GM23338 (cell line): ENCODE data around the gene GNB1. TPM values are rescaled to one million over a fixed set of nuclear protein-coding genes. Genes with fewer than 3 reads are reported as not detected.
"Not testable (repeated sequence)": the region's sequence is repeated elsewhere in the genome, so short reads cannot be mapped to it uniquely, and the experiment has no call there.

Experiments used
- ATAC-seq: fragments of 200-7000 bp; cut with Tn5 transposase; 3 replicates; pipeline ENCODE4 v1.9.1; 2020
- DNase-seq: peaks from one replicate; pipeline ENCODE4 v3.0.0-alpha.2; 2015; ENCODE audit warnings: low spot score
- H2AFZ ChIP-seq: fragments of 200-600 bp; sonication (generic); 2 replicates; pipeline ENCODE4 v1.8.0; 2016; ENCODE audit warnings: antibody characterized with exemption, mild to moderate bottlenecking, moderate library complexity
- H3F3A ChIP-seq: fragments of 200-600 bp; sonication (generic); replicated peaks from 2 replicates; pipeline ENCODE4 v1.8.0; 2017; ENCODE audit warnings: antibody characterized with exemption, mixed run types, low read depth
- H3K27ac ChIP-seq: fragments of 200-600 bp; sonication (generic); 2 replicates; pipeline ENCODE4 v1.6.1; 2016; ENCODE audit warnings: low read depth
- H3K27me3 ChIP-seq: fragments of 200-600 bp; sonication (generic); 2 replicates; pipeline ENCODE4 v1.8.0; 2016; ENCODE audit warnings: mild to moderate bottlenecking, mixed run types, moderate library complexity; ENCODE audit not compliant: insufficient read depth
- H3K36me3 ChIP-seq: fragments of 200-600 bp; sonication (generic); 2 replicates; pipeline ENCODE4 v1.8.0; 2016; ENCODE audit warnings: mild to moderate bottlenecking; ENCODE audit not compliant: insufficient read depth
- H3K4me1 ChIP-seq: fragments of 200-600 bp; sonication (generic); 2 replicates; pipeline ENCODE4 v1.8.0; 2016; ENCODE audit warnings: mild to moderate bottlenecking, moderate library complexity; ENCODE audit not compliant: insufficient read depth
- H3K4me2 ChIP-seq: fragments of 200-600 bp; sonication (generic); 2 replicates; pipeline ENCODE4 v1.7.1; 2017; ENCODE audit warnings: mixed run types
- H3K4me3 ChIP-seq: fragments of 200-600 bp; sonication (generic); 2 replicates; pipeline ENCODE4 v1.6.1; 2016; ENCODE audit warnings: mixed run types
- H3K79me2 ChIP-seq: fragments of 200-600 bp; sonication (generic); replicated peaks from 2 replicates; pipeline ENCODE4 v1.8.0; 2017; ENCODE audit warnings: mild to moderate bottlenecking; ENCODE audit not compliant: insufficient read depth
- H3K9me2 ChIP-seq: fragments of 200-600 bp; sonication (generic); 2 replicates; pipeline ENCODE4 v1.8.0; 2017; ENCODE audit not compliant: insufficient read depth
- H4K20me1 ChIP-seq: fragments of 200-600 bp; sonication (generic); replicated peaks from 2 replicates; pipeline ENCODE4 v1.8.0; 2017; ENCODE audit warnings: mild to moderate bottlenecking; ENCODE audit not compliant: insufficient read depth
- H3K27ac Mint-ChIP-seq: 2 replicates; pipeline ENCODE4 v1.8.0; 2020; ENCODE audit warnings: inconsistent platforms, mild to moderate bottlenecking, moderate library complexity, mixed read lengths
- H3K27me3 Mint-ChIP-seq: 3 replicates; pipeline ENCODE4 v1.8.0; 2022; ENCODE audit warnings: low read depth, mild to moderate bottlenecking, moderate library complexity, mixed read lengths, inconsistent platforms; ENCODE audit not compliant: insufficient read depth, poor library complexity
- H3K36me3 Mint-ChIP-seq: 3 replicates; pipeline ENCODE4 v1.8.0; 2021; ENCODE audit warnings: low read depth, mild to moderate bottlenecking, inconsistent platforms, moderate library complexity, mixed read lengths
- H3K4me1 Mint-ChIP-seq: 3 replicates; pipeline ENCODE4 v1.8.0; 2020; ENCODE audit warnings: mild to moderate bottlenecking, inconsistent platforms, mixed read lengths
- H3K4me3 Mint-ChIP-seq: 3 replicates; pipeline ENCODE4 v1.8.0; 2021; ENCODE audit warnings: moderate library complexity, mild to moderate bottlenecking, inconsistent platforms, mixed read lengths
- H3K9me3 Mint-ChIP-seq: 3 replicates; pipeline ENCODE4 v1.8.0; 2020; ENCODE audit warnings: moderate library complexity, mild to moderate bottlenecking, inconsistent platforms, mixed read lengths
- CTCF ChIP-seq, 2 experiments: fragments of 200-600 bp in 1 of 2; sonication (generic) in 1 of 2; conservative IDR thresholded peaks; 2 replicates each; pipeline versions ENCODE4 v1.5.1 to v1.6.1; 2016 to 2017; ENCODE audit warnings: antibody characterized with exemption in 2 of 2, low read depth in 2 of 2, mild to moderate bottlenecking in 2 of 2, moderate library complexity in 1 of 2
- EZH2 ChIP-seq: fragments of 200-600 bp; sonication (generic); IDR thresholded peaks from one replicate; pipeline ENCODE4 v1.8.0; 2017; ENCODE audit warnings: antibody characterized with exemption, mild to moderate bottlenecking, low read depth; ENCODE audit not compliant: unreplicated experiment
- EZH2phosphoT487 ChIP-seq: fragments of 200-600 bp; sonication (generic); IDR thresholded peaks from one replicate; pipeline ENCODE4 v1.8.1; 2018; ENCODE audit warnings: antibody characterized with exemption; ENCODE audit not compliant: unreplicated experiment
- JUNB ChIP-seq: IDR thresholded peaks from one replicate; pipeline ENCODE4 v1.6.1; 2016; ENCODE audit warnings: antibody characterized with exemption; ENCODE audit not compliant: unreplicated experiment
- NANOG ChIP-seq: IDR thresholded peaks from 2 replicates; pipeline ENCODE4 v1.6.1; 2016; ENCODE audit warnings: antibody characterized with exemption, borderline replicate concordance
- STAT1 ChIP-seq: IDR thresholded peaks from one replicate; pipeline ENCODE4 v1.6.1; 2016; ENCODE audit warnings: antibody characterized with exemption; ENCODE audit not compliant: unreplicated experiment
- ZNF331 ChIP-seq: fragments of 250-450 bp; sonication (Bioruptor Pico); IDR thresholded peaks from 2 replicates; pipeline ENCODE4 v1.5.0; 2020; ENCODE audit warnings: low read depth, mild to moderate bottlenecking, moderate library complexity
- polyA plus RNA-seq: library from polyadenylated mRNA; unstranded; fragments of >200 nt; fragmentation: Nextera tagmentation; extraction: Ambion mirVana; gene quantifications from 2 replicates; pipeline ENCODE4 v1.2.1, GENCODE V29; 2016
- total RNA-seq: library from RNA; depleted of rRNA; stranded (reverse); fragments of >200 nt; shearing (Covaris generic); gene quantifications from 2 replicates; pipeline ENCODE4 v1.2.3, GENCODE V29; 2014

Gene GNB1
- total and polyA plus RNA-seq, 2 experiments from 2014 or later = 65.4 to 138 TPM

DNA sequence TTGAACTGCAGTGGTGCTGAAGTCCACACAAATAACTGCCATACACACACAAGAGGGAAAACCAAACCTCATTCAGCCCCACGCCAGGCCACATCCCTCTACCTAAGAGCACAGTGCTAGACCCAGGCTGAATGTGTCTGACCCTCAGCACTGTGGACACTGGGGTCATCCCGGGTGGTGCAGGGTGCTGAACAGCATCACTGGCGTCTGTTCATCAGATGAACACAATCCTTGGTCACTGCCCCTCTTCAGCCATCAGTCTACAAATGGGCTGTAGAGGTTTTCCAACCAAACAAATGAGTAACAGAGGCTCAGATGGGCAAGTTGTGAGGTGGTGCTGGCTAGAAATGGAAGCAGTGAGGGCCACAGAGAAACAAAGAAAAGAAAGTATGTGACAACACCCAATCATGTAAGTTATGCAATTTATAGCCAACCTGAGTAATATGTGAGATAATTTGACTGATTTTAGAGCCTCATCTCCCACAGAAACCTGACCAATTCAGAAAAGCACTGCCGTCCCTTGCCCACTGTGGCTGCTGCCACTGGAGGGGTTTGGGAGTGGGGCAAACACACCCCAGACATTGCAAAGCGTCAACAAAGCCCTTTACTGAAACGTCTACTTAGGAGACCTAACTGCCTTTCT is 27.9 kb downstream of the GNB1 start:
- Mint-ChIP-seq H3K27me3 (peaks cover 4% of the 10 kb centered on the region), H3K4me1 (peaks cover 33% of the 10 kb centered on the region), H3K27ac (no peak overlapping the region; the same call in 1 of the 2 replicates), H3K9me3 (no peaks in the 10 kb centered on the region), H3K36me3 (peaks cover 11% of the 10 kb centered on the region; the same call in 2 of the 3 replicates), H3K4me3 (no peak overlapping the region)
- no peaks in the 10 kb centered on the region for H3K36me3 ChIP-seq
- H3K4me3 ChIP-seq = no peak overlapping the region
- no peaks in the 10 kb centered on the region for H3K9me2 ChIP-seq
- no peak for TF ChIP-seq STAT1
- no peak for TF ChIP-seq CTCF (conservative IDR thresholded peaks at IDR 0.05; ENCODE audit: low read depth in 2 of 2)
- TF ChIP-seq ZNF331 (CRISPR knock-in tag) = no peak
- no peak for TF ChIP-seq JUNB
- no peak for TF ChIP-seq EZH2
- TF ChIP-seq EZH2phosphoT487 = no peak
- no peak for TF ChIP-seq NANOG
- peaks cover 79% of the 10 kb centered on the region for H4K20me1 ChIP-seq
- H3K79me2 ChIP-seq = peaks cover 97% of the 10 kb centered on the region
- H3K4me1 ChIP-seq = peaks cover 32% of the 10 kb centered on the region
- 0 out of 2 replicates have a peak, but pooled peaks cover 21% of the 10 kb centered on the region for H3F3A ChIP-seq
- no peak overlapping the region for H3K4me2 ChIP-seq
- peak overlapping the region; percentile 91; the same call in 1 of the 2 replicates for H3K27ac ChIP-seq
- DNase-seq (no peak), ATAC-seq (no peak)
- no peak overlapping the region for H2AFZ ChIP-seq
- H3K27me3 ChIP-seq = no peaks in the 10 kb centered on the region

DNA sequence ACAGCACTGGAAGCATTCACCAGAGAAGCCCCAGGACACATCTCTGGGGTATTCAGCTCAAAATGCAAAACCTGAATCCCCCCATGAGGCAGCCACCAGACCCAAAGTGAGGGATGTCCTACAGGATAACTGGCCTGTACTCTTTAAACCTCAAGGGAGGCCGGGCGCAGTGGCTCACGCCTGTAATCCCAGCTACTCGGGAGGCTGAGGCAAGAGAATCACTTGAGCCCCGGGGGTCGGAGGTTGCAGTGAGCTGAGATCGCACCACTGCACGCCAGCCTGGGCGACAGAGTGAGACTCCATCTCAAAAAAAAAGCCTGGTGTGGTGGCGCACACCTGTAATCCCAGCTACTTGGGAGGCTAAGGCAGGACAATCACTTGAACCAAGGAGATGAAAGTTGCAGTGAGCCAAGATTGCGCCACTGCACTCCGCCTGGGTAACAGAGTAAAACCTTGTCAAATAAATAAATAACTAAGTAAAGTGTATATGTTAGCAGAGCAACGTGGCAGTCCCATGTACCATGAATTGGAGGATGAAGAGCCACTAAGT is 29.1 kb downstream of the GNB1 start:
- not testable (repeated sequence) for H2AFZ ChIP-seq, H3K4me3 ChIP-seq, H3K27me3 ChIP-seq, H3K27ac Mint-ChIP-seq, H3K4me2 ChIP-seq, H3K4me3 Mint-ChIP-seq, H3K27me3 Mint-ChIP-seq, H3K36me3 ChIP-seq, H3K9me2 ChIP-seq, ATAC-seq, H3K9me3 Mint-ChIP-seq, DNase-seq
- peaks cover 97% of the 10 kb centered on the region for H3K79me2 ChIP-seq
- peak overlapping the region; percentile 91 for H3K27ac ChIP-seq
- peaks cover 80% of the 10 kb centered on the region for H4K20me1 ChIP-seq
- Mint-ChIP-seq H3K36me3 (peaks cover 11% of the 10 kb centered on the region; the same call in 2 of the 3 replicates), H3K4me1 (peaks cover 33% of the 10 kb centered on the region)
- H3K4me1 ChIP-seq = peaks cover 32% of the 10 kb centered on the region
- peaks cover 24% of the 10 kb centered on the region; the same call in 1 of the 2 replicates for H3F3A ChIP-seq

DNA sequence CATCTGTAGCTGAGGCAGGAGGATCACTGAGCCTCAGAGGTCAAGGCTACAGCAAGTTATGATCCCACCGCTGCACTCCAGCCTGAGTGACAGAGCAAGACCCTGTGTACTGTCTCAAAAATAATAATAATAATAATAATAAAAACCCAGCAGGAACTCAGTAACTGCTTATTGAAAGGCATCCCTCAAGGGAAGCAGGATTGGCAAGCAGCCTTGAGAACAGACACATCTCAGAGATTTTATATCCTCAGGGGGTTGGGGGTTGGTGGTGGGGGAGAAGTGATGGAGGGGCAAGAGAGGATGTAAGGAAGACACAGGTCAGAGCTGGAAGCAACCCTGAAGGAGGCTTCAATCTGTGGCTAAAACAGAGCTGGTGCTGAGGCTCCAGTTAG is 29.6 kb downstream of the GNB1 start:
- H3K27ac ChIP-seq = peak overlapping the region; percentile 91; the same call in 1 of the 2 replicates
- no peak for TF ChIP-seq EZH2
- no peaks in the 10 kb centered on the region for H3K36me3 ChIP-seq
- H3K9me2 ChIP-seq = no peaks in the 10 kb centered on the region
- ATAC-seq (no peak), DNase-seq (no peak)
- peaks cover 9% of the 10 kb centered on the region; the same call in 2 of the 3 replicates for H3K36me3 Mint-ChIP-seq
- no peak overlapping the region for H3K4me3 ChIP-seq
- peaks cover 21% of the 10 kb centered on the region; the same call in 1 of the 2 replicates for H3F3A ChIP-seq
- no peak overlapping the region for H2AFZ ChIP-seq
- peaks cover 4% of the 10 kb centered on the region for H3K27me3 Mint-ChIP-seq
- no peaks in the 10 kb centered on the region for H3K27me3 ChIP-seq
- no peaks in the 10 kb centered on the region for H3K9me3 Mint-ChIP-seq
- H3K4me1 Mint-ChIP-seq = peaks cover 33% of the 10 kb centered on the region
- no peak overlapping the region for H3K4me2 ChIP-seq
- no peak overlapping the region for H3K4me3 Mint-ChIP-seq
- no peak overlapping the region; the same call in 1 of the 2 replicates for H3K27ac Mint-ChIP-seq
- H3K79me2 ChIP-seq = peaks cover 97% of the 10 kb centered on the region
- H4K20me1 ChIP-seq = peaks cover 81% of the 10 kb centered on the region
- peaks cover 32% of the 10 kb centered on the region for H3K4me1 ChIP-seq

- H3K79me2 ChIP-seq = peaks cover 97% of the 10 kb centered on the region
- not testable (repeated sequence) for H3K9me2 ChIP-seq, H3K36me3 Mint-ChIP-seq, H3K27me3 ChIP-seq, DNase-seq, H2AFZ ChIP-seq, H3K27me3 Mint-ChIP-seq, ATAC-seq, H3K36me3 ChIP-seq, H3K4me3 Mint-ChIP-seq, H3K27ac Mint-ChIP-seq, H3K9me3 Mint-ChIP-seq
- H3K4me1 ChIP-seq = peaks cover 32% of the 10 kb centered on the region
- 0 out of 2 replicates have a peak overlapping the region, but pooled peaks have one; percentile 4 for H3K4me3 ChIP-seq
- peaks cover 77% of the 10 kb centered on the region for H4K20me1 ChIP-seq
- peaks cover 33% of the 10 kb centered on the region for H3K4me1 Mint-ChIP-seq
- H3K27ac ChIP-seq = peak overlapping the region; percentile 91
- H3F3A ChIP-seq = peaks cover 17% of the 10 kb centered on the region; the same call in 1 of the 2 replicates
- peak overlapping the region; percentile 41; the same call in 1 of the 2 replicates for H3K4me2 ChIP-seq
Measured at GRCh38 chr1:1859970-1860697, 30.8 kb downstream of the GNB1 start.
